HK-2 (cell line): ENCODE results near the gene NFIX.

Experiments
- DNase-seq: peaks from one replicate; pipeline ENCODE4 v3.0.0-alpha.2; 2018; ENCODE audit not compliant: unreplicated experiment

NFIX gene

DNA sequence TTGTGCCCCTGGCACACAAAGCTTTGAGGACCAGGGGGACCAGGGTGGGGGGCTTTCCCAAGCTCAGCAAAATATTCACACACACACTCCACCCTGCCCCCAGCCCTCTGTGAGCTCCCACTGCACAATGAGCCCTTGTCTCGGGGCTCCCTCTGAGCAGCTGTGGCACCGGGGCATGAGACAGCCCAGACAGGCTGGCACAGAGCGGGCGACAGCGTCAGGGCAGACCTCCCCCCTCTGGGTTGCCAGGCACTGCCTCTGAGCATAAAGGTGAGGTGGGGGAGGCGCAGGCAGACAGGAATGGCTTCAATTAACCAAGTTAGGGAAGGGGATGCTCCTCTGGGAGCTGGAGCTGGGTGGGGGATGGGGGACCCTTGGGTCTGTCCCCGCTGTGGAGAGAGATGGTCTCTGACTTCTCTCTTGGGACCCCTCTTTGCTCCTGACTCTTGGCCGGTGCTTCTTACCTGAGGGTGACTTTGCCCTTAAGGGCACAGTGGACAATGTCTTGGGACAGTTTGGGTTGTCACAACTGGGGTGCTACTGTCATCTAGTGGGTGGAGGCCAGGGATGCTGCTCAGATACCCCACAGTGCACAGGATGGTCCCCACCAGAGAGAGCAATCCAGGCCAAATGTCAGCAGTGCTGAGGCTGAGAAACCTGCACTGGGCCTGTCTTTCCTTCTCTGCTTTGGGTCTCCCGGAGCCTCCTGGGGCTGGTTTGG, 77.1 kb downstream of the NFIX start:
- no peak for DNase-seq

GRCh38 chr19:13073263-13073662, 78.0 kb downstream of the NFIX start:
- no peak for DNase-seq

GRCh38 chr19:13074378-13074777, 79.1 kb downstream of the NFIX start:
- no peak for DNase-seq

DNA sequence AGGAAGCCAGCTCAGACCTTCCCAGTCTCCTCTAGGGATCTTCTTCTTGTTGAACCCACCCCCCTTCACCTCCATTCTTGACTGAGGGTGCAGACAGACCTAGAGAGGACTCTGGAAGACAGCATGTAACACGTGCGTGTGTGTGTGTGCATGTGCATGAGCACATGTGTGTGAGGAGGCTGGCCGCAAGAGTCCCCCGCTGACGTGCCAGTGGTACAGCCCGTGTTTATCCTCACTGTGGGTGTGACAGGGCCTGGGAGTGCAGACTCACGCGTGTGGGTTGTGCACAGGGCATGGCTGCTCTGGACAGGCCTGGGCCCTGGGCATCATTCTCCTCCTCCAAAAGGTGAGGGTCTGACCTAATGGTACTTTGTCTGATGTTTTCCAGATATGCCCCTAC, 81.0 kb downstream of the NFIX start:
- no peak for DNase-seq

DNA sequence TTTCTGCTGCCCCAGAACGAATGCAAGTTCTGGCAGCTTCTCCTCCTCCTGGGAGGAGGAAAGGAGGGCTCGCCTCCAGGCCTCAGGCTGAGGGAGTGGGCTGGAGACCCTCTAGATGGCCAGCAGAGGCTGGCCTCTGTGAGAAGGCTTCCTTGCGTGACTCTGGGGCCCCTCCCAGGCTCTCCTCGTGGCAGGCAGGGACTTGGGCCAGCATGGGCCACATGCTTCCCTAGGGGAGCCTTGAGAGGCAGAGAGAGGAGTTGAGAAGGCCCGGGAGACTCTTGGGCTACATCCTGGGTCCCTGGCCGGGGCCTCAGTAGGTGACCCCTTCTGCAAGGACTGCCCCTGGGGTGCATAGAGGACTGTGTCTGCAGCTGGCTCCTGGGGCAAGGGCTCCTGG, 81.5 kb downstream of the NFIX start:
- no peak for DNase-seq

DNA sequence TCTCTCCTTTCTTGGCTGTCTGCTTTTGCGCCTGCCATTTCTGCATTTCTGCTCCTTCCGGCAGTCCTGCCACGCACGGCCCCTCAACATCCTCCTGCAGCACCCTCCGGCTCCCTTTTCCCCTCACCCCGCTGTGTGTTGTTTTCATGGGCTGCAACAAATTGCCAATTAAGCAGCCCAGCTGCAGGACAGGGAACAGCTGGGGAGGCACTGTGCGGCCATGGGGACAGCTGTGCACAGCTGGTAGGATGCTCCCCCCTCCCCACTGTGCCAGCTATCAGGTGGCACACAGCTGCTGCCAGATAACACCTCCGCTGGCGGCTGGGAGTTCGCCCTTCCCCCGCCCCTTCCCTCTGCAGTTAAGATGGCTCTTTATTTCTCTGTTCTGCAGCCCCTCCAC, 82.0 kb downstream of the NFIX start:
- DNase-seq: no peak

- DNase-seq: no peak
Observed at GRCh38 chr19:13078381-13078780, 83.1 kb downstream of the NFIX start.

DNA sequence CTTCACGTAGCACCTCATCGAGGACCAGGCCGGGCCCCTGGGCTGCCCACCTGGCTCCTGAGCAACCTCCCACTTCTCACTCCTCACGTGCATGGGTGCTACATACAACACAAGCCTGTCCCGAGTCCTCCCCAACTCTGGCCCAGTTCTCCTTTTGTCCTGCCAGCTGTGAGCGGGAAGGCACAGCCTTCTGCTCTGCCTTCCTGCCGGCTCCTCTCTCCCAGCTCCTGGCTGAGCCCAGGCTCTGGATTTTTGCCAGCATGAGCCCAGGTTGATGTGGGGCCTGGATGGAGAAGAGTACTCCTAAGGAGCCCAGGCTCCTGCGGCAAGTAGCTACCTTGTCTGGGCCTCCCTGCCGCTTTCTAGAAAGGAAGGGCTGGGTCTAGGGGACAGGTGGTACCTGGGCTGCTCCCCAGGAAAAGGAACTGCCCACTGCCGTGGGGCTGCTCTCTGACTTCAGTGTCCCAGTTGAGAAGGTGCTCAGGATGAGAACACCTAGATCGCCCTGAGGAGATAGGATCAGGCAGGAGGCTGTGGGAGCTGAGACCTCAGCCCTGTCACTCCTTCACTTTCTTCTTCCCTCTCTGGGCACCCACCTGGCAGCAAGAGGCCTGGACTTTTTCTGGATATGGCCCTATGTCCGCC, 83.7 kb downstream of the NFIX start:
- no peak for DNase-seq

DNA sequence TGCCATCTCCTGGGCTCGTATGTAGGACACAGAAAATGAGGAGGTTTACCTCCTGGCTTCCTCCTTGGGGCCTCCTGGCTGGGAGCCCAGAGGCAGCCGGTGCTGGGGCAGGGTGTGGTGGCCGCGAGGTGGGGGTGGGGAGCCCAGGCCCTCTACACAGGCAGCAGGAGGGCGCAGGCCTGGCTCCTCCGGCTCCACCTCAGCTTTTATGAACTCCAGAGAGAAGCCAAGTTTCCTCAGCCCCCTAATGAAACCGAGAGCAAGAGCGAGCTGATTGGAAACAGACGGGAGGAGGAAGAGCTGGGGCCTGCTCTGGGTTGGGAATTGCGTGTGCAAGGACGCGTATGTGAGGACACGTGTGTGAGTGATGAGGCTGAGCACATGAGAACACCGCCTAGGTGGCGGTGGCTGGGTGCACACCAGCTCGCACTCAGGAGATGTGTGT, 84.3 kb downstream of the NFIX start:
- DNase-seq: no peak

DNA sequence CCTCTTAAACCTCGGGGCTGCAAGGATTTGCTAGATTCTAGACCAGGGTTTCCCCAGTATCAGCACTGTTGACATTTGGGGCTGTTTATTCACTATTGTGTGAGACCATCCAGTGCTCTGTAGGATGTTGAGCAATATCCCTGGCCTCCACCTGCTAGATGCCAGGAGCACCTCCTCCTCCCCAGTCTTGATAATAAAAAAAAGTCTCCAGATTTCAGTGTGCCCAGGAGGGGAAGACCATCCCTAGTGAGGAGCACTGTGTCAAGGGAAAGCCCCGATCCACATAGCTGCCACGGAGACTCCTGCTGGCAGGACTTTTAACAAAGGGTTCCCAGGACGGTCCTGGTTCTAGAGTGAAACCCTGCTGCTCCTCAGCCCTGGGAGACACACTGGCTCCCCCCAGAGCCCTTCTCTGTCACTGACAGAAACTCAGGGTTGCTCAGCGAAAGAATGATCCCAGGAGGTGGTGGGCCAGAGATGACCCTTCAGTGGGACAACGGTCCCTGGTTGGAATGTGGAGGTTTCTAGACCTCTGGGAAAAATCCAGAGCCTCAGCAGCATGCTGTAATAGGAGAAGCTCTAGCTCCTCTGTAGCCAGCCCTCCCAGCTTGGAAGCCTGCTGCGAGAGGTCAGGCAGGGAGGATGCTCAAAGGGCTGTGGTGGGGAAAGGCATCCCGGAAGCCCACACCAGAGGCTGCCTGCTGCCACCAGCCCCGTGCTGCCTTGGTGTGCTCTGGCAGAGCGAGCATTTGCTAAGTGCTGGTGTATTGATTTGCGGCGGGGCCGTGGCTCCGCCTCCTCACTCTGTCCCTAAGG, 87.1 kb downstream of the NFIX start:
- DNase-seq: no peak

DNA sequence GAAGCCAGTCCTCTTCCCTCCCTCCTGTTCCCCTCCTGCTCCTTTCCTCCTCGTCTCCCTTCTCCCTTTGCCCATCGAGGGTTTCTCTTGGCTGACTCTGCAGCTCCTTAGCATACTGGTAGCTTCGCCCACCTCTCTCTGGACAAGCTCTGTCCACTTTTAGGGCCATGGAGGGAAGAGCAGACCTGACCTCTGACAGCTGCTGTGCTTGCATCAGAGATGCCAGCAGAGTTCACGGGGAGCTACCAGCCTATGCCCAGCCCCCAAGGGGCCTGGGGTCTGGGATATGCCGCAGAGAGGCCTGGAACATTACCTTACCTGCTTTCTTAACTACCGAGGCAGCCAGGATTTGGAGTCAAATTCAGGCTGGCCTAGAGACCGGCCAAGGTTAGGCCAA, 87.7 kb downstream of the NFIX start:
- DNase-seq: no peak

GRCh38 chr19:13083627-13084026, 88.4 kb downstream of the NFIX start:
- no peak for DNase-seq

- DNase-seq: no peak
Observed at GRCh38 chr19:13085666-13086065, 90.4 kb downstream of the NFIX start.

- no peak for DNase-seq
Observed at GRCh38 chr19:13086341-13086740, 91.1 kb downstream of the NFIX start.

DNA sequence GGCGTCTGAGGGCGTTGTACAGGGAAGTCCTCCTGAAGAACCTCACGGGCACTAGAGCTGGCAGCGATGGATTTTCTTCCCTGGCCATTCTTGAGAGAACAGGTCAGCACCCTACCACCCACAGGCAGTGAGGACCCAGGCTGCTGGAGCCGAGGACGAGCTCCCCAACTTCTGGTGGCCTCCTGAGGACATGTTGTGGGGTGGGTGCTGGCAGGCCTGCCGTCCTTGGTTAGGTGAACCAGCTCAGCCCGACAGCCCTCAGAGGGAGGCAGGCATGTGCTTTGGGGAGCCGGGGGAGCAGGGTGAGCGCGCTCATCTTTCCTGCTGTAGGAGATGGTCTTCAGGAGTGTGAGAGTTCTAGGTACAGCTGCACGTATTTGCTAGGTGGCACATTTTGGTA, 92.0 kb downstream of the NFIX start:
- no peak for DNase-seq

GRCh38 chr19:13087795-13088537, 92.7 kb downstream of the NFIX start:
- no peak for DNase-seq

- no peak for DNase-seq
Observed at GRCh38 chr19:13089139-13089856, 94.0 kb downstream of the NFIX start.

DNA sequence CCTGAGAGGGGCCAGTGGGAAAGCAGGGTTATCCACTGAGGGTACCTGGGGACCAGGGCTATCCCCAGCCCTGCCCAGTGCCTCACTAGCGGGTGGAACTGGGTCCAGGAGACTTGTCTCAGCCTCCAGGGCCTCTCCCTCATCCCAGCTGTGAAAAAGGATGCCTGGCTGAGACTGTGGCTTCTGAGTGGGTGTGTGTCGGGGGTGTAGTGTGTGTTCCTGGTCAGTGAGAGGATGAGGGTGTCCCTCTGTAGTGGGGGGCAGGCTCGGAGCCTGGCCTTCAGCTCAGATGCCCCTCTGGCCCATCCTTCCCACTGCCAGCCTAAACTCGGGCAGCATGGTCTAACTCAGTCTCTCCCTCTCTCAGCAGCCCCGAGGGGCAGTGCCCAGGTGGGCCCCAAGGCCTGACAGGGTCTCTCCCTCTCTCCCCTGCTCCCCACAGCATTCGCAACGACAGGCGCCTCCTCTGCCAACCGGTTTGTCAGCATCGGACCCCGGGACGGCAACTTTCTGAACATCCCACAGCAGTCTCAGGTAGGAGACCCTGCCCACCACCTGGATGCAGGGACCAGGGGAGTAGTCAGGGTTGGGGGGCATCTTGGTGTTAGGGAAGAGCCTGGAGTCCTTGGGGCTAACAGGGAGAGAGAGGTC, 94.7 kb downstream of the NFIX start:
- DNase-seq: no peak

DNA sequence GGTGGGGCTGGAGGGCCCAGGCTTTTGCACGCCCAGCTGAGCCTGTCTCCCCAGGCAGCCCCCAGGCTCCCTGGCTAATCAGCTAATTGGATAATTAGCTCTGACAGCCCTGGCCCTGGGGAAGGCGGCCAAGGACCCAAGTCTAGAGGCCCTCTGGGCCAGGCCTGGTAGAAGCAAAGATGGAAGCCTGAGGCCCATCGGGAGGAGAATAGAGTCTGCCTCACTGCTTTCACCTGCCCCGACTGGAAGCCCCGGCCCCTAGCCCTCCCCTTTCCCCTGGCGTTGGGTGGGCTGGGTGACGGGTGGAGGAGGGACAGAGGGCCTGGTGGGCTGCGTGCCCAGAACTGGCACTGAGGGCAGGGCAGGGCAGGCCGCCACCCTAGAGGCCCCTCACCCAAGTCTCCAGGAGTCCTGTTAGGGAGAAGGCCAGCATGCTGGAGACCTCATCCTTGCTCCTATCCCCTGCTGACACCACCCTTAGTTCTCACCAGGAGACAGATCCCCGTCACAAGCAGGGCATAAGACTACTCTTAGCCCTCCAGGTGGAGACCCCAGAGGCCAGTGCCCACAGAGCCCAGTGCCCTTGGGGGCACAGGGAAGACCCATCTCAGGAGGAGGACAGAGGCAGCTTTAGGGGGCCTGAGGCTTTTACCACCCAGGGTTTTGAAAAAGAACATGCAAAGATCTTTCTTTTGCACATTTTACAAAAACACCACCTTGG, 95.4 kb downstream of the NFIX start:
- DNase-seq: no peak
